ENCODE measurements around the gene GNG2.

DNA sequence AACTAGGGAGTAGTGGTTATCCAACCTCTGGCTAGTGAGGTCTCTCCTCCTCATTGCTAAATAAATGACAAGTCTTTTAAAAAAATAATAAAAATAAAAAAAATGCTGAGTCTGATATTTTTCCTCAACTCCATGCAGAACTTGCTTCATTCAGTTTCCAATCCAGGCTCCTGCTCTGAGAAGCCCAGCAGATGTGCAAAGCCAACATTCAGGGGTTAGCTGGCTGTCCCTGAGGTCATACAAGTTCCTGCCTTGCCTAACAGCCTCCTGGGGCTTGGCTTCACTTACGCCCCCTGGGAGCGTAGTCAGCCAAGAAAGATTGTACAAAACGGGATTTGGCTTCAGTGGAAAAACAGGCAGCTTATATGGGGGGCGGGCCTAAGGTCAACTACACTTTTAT, 152.2 kb downstream of the GNG2 start:
- TF ChIP-seq, protein P1, sequence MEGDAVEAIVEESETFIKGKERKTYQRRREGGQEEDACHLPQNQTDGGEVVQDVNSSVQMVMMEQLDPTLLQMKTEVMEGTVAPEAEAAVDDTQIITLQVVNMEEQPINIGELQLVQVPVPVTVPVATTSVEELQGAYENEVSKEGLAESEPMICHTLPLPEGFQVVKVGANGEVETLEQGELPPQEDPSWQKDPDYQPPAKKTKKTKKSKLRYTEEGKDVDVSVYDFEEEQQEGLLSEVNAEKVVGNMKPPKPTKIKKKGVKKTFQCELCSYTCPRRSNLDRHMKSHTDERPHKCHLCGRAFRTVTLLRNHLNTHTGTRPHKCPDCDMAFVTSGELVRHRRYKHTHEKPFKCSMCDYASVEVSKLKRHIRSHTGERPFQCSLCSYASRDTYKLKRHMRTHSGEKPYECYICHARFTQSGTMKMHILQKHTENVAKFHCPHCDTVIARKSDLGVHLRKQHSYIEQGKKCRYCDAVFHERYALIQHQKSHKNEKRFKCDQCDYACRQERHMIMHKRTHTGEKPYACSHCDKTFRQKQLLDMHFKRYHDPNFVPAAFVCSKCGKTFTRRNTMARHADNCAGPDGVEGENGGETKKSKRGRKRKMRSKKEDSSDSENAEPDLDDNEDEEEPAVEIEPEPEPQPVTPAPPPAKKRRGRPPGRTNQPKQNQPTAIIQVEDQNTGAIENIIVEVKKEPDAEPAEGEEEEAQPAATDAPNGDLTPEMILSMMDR (IDR thresholded peaks at IDR 0.05; ENCODE audit: low read length) = no peak
- no peak for TF ChIP-seq EZH2 (optimal IDR thresholded peaks at IDR 0.05; ENCODE audit: low read depth, low read length)

Data from MM.1S (cell line).